Activated CD4-positive, alpha-beta T cell treated with anti-CD3 and anti-CD28 coated beads for 24 hours (primary cell): ENCODE measurements around the gene KHDC4.
"Not testable (repeated sequence)": the region's sequence is repeated elsewhere in the genome, so short reads cannot be mapped to it uniquely, and the experiment has no call there.

ENCODE experiments used
- DNase-seq, 2 donors: peaks; one replicate each; pipeline ENCODE4 v3.0.0-alpha.2; 2020; ENCODE audit warnings: low read depth in 2 of 2

KHDC4 gene

DNA sequence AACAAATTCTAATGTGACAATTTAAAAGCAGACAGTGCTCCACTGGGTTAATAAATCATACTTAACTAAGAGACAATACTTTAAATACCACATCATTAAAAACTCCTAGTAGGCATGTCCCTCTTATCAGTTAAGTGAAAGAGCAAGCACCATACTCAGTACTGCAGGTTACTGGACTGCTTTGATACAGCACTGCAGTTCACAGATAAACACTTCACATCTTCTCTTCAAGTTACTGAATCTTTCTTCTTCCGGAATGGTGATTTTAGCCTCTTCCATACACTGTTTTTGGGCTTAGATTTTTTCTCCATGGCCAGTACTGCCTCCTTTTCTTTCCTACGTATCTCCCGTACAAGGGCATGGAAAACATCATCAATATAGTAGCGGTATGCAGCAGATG is 34.1 kb downstream of the KHDC4 start:
- DNase-seq, result no peak

DNA sequence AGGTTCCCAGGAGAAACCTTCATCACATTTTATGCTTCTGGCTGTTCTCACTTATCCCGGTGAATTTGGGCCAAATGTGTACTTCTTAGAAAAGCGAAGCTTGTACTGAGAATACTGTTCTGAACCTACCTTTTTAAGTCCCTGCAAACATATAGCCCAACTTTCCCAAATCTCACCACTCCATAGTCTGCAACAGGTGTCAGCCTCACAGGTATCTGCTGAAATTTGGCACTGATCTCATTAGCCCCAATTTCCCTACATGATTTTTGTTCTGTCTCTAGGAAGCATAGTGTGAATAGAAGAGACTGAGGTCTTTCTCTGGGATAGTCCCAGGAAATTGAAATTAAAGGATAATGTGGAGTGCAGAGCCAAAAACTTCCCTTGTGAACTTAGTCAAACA is 34.5 kb downstream of the KHDC4 start:
- DNase-seq, result no peak

DNA sequence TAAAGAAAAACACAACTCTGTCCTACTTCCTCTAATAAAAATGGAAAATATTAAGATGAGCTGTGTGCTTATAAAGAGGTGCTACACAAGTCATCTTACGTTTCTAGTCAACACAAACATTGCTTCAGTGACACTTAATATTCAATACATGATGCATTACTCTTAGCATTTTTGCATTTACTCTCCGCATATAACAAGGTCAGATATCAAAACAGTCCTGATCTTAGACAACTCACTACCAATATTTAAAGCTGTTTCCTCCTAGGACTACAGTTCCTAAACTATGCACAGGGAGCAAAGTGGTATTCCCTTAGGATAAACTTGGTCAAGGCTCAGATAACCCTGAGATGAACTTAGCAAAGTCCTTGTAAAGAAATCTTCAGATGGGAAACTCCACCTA is 35.3 kb downstream of the KHDC4 start:
- DNase-seq, result no peak

DNA sequence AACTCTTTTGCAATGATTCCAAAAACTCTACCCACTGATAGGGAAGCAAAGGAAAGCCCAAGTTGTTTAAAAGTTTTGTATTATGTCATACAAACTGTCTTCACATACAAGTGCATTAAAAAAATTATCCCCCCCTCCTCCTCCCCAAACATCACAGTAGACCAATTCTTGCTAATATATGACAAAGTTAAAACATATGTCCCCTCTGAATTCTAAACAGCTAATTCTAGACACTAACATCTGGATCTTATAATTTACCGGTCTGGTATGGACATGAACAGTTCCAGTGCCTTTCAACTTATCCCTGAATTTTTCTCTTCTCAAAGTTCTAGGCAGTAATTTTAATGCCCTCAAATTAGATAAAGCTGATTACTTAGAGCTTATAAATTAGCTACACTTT is 36.5 kb downstream of the KHDC4 start:
- DNase-seq, result no peak

DNA sequence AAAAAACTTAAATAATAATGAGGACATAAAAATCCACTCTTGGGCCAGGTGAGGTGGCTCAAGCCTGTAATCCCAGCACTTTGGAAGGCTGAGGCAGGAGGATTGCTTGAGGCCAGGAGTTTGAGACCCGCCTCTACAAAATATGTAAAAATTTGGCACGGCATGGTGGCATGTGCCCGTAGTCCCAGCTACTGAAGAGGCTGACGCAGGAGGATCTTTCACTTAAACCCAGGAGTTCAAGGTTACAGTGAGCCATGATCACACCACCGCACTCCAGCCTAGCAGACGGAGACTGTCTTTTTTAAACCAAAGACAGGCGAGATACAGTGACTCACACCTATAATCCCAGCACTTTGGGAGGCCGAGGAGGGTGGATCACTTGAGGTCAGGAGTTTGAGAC is 37.7 kb downstream of the KHDC4 start:
- DNase-seq, result not testable (repeated sequence)

DNA sequence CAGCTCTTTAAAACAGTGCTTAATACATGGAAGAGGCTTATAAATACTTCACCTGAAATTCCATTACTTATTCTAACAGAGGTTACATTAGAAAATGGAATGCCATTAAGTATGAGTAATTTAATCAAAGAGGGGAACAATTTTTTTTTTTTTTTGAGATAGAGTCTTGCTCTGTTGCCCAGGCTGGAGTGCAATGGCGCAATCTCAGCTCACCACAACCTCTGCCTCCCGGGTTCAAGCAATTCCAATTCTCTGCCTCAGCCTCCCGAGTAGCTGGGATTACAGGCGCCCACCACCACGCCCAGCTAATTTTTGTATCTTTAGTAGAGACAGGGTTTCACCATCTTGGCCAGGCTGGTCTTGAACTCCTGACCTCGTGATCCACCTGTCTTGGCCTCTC is 38.6 kb downstream of the KHDC4 start:
- DNase-seq, result not testable (repeated sequence)

DNA sequence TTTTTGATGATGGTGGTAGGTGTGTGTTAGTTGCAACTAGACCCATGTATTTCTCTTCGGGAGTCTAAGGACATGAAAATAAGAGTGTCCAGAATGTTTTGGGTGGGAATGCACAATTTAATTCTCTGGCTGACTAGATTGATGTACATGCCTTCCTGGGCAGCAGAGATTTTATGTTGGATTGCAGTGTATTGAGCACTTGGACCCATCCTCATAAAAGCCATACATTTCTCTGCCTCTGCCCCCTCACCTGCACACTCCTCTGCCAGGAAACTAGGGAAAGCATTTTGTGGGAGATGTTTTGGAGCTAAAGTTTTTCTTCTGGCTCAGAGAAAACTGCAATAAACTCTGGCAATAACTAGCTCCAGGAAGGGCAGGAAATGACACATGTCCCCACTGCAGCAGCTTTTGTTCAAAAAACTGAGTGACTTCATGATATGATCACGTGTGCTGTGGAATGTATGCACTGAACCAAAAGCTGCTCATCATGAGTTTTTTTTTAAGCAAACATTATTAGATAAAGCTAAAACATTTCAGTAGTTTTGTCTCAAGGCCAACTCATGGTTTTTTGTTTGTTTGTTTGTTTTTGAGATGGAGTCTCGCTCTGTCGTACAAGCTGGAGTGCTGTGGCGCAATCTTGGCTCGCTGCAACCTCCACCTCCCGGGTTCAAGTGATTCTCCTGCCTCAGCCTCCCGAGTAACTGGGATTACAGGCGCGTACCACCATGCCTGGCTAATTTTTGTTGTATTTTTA is 40.6 kb downstream of the KHDC4 start:
- no peak for DNase-seq

DNA sequence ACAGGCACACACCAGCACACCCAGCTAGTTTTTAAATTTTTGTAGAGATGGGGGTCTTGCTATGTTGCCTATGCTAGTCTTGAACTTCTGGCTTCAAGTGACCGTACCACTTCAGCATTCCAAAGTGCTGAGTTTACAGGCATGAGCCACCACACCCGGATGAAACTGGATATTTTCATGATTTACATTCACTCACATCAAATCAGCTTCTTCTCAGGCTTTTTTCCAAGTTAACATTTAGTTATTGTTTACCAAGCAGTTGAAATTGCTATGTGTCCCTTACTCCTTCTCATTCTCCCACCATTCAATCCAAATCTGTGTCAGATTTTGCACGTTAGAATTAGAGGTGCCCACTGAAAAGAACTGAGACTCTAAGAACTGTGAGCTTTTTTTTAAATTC is 41.4 kb downstream of the KHDC4 start:
- no peak for DNase-seq

DNA sequence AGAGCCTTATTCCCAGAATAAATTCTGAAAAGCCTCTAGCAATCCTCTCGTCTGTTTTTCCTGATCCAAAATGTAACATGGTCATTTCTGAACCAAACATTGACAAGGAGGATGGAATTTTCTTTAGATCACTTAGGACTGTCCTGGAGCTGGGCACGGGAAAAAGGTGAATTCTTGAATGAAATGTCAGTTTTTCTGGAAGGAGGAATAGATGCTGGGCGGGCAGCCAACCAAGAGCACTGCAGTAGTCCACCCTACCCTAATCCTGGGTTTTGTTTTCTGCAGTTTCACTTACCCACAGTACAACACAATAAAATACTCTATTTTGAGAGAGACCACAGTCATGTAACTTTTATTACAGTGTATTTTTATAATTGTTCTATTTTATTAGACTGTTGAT is 44.0 kb downstream of the KHDC4 start:
- no peak for DNase-seq

DNA sequence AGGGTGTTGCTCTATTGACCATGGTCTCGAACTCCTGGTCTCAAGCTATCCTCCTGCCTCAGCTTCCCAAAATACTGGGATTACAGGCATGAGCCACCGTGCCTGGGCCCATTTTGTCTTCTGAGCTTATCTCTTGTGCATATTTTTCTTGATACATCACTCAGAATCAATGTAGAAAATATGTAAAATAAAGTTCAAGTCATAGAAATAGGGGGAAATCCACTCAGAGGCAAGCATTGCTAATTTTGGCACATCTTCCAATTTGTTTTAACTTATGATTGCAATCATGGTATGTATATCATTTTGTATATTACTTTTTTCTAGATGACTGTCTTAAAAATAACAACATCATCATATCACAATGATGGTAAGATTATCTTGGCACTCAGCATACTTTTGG is 44.6 kb downstream of the KHDC4 start:
- no peak for DNase-seq

DNA sequence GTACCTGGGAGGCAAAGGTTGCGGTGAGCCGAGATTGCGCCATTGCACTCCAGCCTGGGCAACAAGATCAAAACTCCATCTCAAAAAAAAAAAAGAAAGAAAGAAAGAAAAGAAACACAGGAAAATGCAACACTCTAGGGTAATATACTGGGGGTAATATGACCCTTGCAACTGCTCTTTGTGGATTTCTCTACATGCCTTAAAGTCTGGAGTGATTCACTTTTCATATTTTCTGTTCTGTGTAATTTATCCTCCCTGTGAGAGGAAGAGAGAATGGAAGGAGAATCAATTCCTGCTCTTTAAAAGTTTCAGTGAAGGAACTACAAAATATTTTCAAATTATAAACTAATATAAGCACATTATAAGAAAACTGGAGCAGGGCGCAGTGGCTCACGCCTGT is 45.7 kb downstream of the KHDC4 start:
- no peak for DNase-seq

DNA sequence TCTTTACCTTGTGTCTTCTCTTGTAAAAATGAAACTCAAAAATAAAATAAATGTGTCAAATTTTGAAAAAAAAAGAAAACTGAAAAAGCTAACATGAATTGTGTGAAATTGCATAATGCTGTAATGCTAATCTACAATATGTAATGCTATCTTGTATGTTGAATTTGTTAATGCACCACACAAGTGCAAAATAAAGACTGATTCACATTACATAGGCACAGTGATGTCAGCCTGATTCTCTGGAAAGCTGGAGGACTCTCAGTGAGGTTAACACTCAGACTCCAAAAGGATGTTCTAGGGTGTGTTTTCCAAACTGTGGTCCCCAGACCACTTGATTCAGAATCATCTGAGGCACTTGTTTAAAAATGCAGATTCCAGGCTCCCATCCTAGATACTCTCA is 49.2 kb downstream of the KHDC4 start:
- DNase-seq, result no peak

DNA sequence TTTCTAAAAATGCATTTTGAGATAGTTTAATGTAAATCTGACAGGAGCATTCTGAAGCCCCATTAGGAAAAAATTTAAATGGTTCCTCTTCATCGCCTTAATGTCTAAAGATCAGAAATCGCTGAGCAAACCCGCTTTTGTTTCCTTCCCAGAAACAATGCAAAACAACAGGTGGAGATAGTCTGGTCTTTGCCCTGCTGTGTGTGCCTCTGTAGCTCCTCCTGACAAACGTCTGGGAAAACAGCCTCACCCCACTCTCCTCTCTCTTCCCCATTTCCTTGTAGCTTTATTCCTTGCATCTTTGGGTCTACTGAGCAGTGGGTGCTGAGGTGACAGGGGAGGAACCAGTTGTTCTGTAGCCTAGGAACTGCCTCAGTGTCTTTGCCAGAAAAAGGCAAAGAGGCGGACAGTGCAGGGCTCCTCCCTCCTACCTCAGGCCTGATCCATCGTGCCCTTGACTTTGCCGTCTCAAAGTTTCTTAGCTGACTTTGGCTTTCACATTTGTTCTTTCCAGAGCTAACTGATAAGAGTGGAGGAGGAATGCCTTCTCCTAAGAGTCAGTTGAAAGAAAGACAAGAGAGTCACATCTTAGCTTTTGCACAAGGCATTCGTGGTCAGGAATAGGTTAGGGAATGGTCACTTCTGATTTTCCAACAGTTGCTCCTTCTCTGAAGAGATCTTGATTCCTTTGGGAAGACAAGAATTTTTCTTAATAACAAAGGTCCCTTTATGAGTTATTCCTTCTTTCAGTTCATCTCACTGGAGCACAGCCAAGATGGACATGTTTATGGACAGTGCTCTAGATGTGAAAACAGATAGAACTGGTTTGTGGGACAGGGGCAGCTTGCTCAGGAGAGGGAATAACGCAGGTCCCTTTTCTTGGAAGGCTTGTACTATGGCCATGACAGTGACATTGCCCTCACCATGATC is 49.9 kb downstream of the KHDC4 start:
- DNase-seq, result no peak

DNA sequence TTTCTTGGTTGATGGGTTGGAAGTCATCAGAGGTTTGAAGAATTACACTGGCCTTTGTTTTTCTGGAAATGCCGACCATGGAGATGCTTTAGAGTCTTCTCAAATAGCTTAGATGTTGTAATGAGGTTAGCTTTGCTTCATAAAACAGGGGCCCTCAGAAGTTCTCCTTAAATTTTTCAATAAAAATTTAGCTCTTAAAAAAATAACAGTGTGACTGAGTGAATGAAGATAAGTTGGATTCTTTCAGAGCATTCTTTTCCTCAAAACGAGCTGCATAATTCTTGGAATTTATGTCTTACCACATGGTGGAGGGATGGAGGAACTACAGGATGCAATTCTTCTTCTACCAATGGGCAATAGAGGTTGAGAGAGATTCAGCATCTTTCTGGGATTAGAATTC is 51.4 kb downstream of the KHDC4 start:
- no peak for DNase-seq

DNA sequence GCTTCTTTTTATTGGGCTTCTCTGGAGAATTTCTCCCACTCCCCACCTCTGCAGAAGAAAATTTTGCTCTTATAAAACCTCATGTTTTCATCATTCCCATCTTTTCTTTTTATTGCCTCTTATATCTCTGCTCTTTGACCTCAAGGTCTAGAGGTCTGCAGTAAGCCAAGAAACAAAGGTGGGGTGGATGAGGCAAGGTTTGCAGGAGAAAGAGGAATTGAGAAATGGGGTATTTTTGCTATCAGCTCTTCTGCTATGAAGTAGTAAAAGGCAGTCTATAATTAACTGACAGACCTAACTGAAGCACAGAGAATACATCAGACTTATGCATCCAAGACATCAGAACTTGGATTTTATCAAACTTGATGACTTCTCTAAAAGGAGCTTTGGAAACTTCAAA is 52.0 kb downstream of the KHDC4 start:
- DNase-seq, result no peak

DNA sequence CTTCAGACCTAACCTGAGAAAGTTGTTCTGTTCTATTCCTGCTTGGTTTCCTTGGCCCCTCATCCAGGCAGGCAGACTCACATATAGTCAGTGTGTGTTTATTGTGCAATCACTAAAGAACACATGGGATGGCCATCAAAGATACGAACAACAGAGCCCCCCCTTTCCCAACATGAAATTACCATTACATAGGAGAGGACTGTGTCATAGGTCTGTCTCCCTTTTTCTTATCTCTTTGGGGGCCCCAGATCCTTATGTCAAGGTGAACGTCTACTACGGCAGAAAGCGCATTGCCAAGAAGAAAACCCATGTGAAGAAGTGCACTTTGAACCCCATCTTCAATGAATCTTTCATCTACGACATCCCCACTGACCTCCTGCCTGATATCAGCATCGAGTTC is 53.3 kb downstream of the KHDC4 start:
- no peak for DNase-seq

DNA sequence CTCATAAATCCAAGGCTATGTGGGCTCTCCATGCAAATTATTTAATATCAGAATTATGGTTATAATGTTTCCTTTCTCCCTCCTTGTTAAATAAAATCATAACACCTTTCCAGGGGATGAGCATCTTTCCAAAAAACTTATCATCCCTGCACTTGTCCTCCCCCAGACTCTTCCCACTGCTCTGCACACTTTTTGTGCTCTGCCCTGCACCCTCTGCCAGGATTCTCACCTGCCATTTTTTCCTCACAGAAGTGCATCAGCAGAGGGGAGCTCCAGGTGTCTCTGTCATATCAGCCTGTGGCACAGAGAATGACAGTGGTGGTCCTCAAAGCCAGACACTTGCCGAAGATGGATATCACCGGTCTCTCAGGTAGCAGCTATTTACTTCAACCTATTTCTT is 54.0 kb downstream of the KHDC4 start:
- no peak for DNase-seq

DNA sequence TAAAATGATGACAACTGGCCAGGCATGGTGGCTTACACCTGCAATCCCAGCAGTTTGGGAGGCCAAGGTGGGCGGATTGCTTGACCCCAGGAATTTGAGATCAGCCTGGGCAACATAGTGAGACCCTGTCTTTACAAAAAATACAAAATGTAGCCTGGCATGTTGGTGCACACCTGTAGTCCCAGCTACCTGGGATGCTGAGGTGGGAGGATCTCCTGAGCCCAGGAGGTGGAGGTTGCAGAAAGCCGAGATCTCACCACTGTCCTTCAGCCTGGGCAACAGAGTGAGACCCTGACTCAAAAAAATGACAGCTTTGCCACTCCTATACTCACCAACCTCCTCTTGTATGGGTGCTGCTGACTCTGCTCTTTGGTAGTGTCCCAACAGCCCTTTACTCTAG is 56.3 kb downstream of the KHDC4 start:
- DNase-seq, result no peak

DNA sequence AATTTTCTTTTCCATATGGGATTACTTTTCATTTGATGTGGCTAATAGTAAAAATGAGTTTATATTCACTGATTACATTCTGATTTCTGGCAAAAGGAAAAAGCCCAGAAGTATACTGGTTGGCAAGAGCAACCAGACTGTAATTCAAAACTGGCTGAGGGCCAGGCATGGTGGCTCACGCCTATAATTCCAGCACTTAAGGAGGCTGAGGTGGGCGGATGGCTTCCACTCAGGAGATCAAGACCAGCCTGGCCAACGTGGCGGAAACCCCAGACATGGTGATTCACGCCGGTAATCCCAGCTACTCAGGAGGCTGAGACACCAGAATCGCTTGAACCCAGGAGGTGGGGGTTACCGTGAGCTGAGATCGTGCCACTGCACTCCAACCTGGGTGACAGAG is 60.4 kb downstream of the KHDC4 start:
- no peak for DNase-seq

DNA sequence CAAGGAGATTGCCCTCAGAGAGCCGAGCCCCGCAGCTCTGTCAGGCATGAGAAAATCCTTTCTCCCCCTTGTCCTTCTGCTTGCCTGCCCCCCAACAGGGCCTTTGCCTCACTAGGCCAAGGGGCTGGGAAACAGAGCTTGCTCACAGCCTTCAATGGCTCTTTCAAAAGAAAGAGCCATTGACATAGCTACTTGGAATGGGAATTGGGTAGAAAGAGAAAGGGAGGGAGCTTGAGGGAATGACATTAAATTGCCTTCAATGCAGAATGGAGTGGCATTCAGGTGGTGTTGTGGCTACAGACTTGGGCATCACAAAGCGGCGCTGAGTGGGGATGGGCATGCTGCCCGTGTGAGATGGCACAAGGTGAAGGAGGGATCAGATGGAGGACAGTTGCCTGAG is 61.7 kb downstream of the KHDC4 start:
- DNase-seq, result no peak

DNA sequence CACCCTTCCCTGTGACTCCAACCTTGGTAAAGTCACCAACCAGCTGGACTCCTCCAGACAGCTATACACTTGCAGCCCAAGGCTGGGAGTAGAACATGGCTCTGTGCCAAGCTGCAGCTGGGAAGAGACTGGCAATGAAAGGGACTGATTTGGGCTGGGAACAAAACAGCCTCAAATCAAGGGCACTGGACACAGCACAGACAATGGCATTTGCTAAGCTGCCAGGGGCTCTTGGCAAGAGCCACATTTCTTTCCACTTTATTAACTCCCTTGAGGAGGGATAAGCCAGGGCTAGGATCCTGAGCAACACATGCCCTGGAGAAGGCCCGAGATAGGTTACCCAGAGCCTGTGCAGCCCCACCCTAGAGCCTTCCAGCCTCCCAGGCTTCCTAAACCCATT is 62.8 kb downstream of the KHDC4 start:
- no peak for DNase-seq

DNA sequence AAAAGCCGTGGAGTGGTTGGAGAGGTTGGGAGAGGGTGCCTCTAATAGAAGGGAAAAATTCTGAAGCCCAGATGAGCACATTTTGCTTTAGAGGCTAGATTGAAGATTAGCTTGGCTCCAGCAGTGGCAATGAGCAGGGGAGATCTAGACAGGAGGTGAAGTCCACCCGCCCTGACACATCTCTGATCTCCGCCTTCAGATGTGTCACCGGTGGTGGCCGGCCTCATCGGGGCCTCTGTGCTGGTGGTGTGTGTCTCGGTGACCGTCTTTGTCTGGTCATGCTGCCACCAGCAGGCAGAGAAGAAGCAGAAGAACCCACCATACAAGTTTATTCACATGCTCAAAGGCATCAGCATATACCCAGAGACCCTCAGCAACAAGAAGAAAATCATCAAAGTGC is 66.4 kb downstream of the KHDC4 start:
- no peak for DNase-seq

DNA sequence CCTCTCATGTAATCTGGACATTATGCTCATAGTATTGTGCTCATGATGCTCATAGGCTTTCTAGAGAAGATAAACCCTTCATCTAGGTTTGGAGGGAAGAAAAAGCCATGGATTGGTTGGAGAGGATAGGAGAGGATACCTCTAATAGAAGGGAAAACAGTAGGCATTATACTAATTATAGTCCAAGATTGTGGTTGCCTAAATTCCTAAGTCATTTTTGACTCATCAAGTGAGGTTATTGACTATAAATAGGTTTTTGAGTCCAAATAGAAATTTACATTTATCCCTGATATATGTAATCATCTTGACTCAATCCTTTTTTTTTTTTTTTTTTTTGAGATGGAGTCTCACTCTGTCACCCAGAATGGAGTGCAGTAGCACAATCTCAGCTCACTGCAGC is 69.8 kb downstream of the KHDC4 start:
- DNase-seq, result no peak
